Measurements from ENCODE around the gene MEGF10.

GRCh38 chr5:127335381-127335780, 44.8 kb downstream of the MEGF10 start:
- TF ChIP-seq POLR2AphosphoS5 (IDR thresholded peaks at IDR 0.05; ENCODE audit: borderline replicate concordance, low read depth, low read length) (no peak), EZH2 (IDR thresholded peaks at IDR 0.05) (no peak)

Measured in SK-N-MC (cell line).